ENCODE results near the gene KSR1.

DNA sequence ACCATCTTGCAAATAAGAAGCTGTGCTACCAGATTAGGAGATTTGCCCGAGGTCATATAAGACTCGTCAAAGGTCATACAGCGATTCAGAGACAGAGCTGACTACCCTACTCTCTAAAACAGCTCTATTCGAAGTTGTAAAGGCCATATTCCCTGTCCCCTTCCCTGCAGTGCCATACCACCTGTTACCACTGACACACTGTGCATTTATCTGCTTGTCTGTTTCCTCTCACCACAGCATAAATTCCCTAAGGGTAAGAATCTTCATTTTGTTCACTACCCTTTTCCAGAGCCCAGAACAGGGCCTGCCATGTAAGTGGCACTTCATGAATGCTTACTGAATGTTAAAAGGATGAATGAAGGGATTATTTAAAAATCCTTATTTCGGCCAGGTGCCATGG, 3.4 kb upstream of the KSR1 start:
- TF ChIP-seq, protein P1, sequence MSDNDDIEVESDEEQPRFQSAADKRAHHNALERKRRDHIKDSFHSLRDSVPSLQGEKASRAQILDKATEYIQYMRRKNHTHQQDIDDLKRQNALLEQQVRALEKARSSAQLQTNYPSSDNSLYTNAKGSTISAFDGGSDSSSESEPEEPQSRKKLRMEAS (IDR thresholded peaks at IDR 0.05; ENCODE audit: low read depth): no peak
- TF ChIP-seq, protein P2, sequence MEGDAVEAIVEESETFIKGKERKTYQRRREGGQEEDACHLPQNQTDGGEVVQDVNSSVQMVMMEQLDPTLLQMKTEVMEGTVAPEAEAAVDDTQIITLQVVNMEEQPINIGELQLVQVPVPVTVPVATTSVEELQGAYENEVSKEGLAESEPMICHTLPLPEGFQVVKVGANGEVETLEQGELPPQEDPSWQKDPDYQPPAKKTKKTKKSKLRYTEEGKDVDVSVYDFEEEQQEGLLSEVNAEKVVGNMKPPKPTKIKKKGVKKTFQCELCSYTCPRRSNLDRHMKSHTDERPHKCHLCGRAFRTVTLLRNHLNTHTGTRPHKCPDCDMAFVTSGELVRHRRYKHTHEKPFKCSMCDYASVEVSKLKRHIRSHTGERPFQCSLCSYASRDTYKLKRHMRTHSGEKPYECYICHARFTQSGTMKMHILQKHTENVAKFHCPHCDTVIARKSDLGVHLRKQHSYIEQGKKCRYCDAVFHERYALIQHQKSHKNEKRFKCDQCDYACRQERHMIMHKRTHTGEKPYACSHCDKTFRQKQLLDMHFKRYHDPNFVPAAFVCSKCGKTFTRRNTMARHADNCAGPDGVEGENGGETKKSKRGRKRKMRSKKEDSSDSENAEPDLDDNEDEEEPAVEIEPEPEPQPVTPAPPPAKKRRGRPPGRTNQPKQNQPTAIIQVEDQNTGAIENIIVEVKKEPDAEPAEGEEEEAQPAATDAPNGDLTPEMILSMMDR (IDR thresholded peaks at IDR 0.05): no peak
- TF ChIP-seq MEF2A (IDR thresholded peaks at IDR 0.05; ENCODE audit: borderline replicate concordance, low read depth): no peak
- no peak for TF ChIP-seq POLR2AphosphoS5 (IDR thresholded peaks at IDR 0.05; ENCODE audit: low read depth, low read length)
- TF ChIP-seq, protein P3, sequence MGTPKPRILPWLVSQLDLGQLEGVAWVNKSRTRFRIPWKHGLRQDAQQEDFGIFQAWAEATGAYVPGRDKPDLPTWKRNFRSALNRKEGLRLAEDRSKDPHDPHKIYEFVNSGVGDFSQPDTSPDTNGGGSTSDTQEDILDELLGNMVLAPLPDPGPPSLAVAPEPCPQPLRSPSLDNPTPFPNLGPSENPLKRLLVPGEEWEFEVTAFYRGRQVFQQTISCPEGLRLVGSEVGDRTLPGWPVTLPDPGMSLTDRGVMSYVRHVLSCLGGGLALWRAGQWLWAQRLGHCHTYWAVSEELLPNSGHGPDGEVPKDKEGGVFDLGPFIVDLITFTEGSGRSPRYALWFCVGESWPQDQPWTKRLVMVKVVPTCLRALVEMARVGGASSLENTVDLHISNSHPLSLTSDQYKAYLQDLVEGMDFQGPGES (IDR thresholded peaks at IDR 0.05; ENCODE audit: low read depth, low read length): no peak
- no peak for TF ChIP-seq ELF1 (IDR thresholded peaks at IDR 0.05)
- TF ChIP-seq RXRA (IDR thresholded peaks at IDR 0.05; ENCODE audit: borderline replicate concordance, low read depth): no peak
- no peak for TF ChIP-seq EP300 (IDR thresholded peaks at IDR 0.05; ENCODE audit: borderline replicate concordance in 1 of 2, low read depth in 1 of 2, low read length in 1 of 2)
- TF ChIP-seq RCOR1 (IDR thresholded peaks at IDR 0.05; ENCODE audit: low read length): no peak
- no peak for TF ChIP-seq SIN3A (IDR thresholded peaks at IDR 0.05; ENCODE audit: borderline replicate concordance, low read depth, low read length)
